OCI-LY1 (cell line): ENCODE measurements around the gene ACBD3.

Experiments used
- H2AFZ ChIP-seq: fragments of 200-600 bp; sonication (generic), shearing (Covaris generic); 2 replicates; pipeline ENCODE4 v1.6.0; 2014; ENCODE audit warnings: antibody characterized with exemption, mild to moderate bottlenecking, low read length
- H3F3A ChIP-seq: fragments of 200-600 bp; sonication (generic), shearing (Covaris generic); 2 replicates; pipeline ENCODE4 v1.6.0; 2014; ENCODE audit warnings: mild to moderate bottlenecking, antibody characterized with exemption, low read length, moderate library complexity; ENCODE audit not compliant: insufficient read depth
- H3K27ac ChIP-seq: fragments of 200-600 bp; sonication (generic); 2 replicates; pipeline ENCODE4 v1.5.1; 2014; ENCODE audit warnings: low read length, mixed run types, mild to moderate bottlenecking, low read depth; ENCODE audit not compliant: poor library complexity, severe bottlenecking
- H3K27me3 ChIP-seq: fragments of 200-600 bp; sonication (generic); 2 replicates; pipeline ENCODE4 v1.6.0; 2014; ENCODE audit warnings: antibody characterized with exemption, mild to moderate bottlenecking, low read length, moderate library complexity; ENCODE audit not compliant: insufficient read depth
- H3K36me3 ChIP-seq: fragments of 200-600 bp; sonication (generic); 2 replicates; pipeline ENCODE4 v1.6.1; 2014; ENCODE audit warnings: mild to moderate bottlenecking, antibody characterized with exemption, low read length, moderate library complexity, mixed read lengths; ENCODE audit not compliant: insufficient read depth
- H3K4me1 ChIP-seq: fragments of 200-600 bp; sonication (generic); 2 replicates; pipeline ENCODE4 v1.5.1; 2014; ENCODE audit warnings: mild to moderate bottlenecking, low read length, moderate library complexity; ENCODE audit not compliant: insufficient read depth, severe bottlenecking
- H3K4me2 ChIP-seq: fragments of 200-600 bp; sonication (generic), shearing (Covaris generic); 2 replicates; pipeline ENCODE4 v1.6.1; 2014; ENCODE audit warnings: low read length
- H3K4me3 ChIP-seq: fragments of 200-600 bp; sonication (generic); 2 replicates; pipeline ENCODE4 v1.5.1; 2014; ENCODE audit warnings: low read length, low read depth, mild to moderate bottlenecking, mixed read lengths; ENCODE audit not compliant: poor library complexity, severe bottlenecking
- H3K79me2 ChIP-seq: fragments of 200-600 bp; shearing (Covaris generic); 2 replicates; pipeline ENCODE4 v1.6.1; 2016; ENCODE audit warnings: mixed run types, low read length, mixed read lengths; ENCODE audit not compliant: insufficient read depth
- H3K9ac ChIP-seq: fragments of 200-600 bp; sonication (generic), shearing (Covaris generic); 2 replicates; pipeline ENCODE4 v1.6.1; 2014; ENCODE audit warnings: mild to moderate bottlenecking, low read length, mixed read lengths
- H3K9me2 ChIP-seq: fragments of 200-600 bp; sonication (generic), shearing (Covaris generic); 2 replicates; pipeline ENCODE4 v1.6.1; 2014; ENCODE audit warnings: low read depth, mild to moderate bottlenecking, low read length, mixed read lengths
- H3K9me3 ChIP-seq: fragments of 200-600 bp; shearing (Covaris generic); 2 replicates; pipeline ENCODE4 v1.6.1; 2014; ENCODE audit warnings: low read length, mixed read lengths
- H4K20me1 ChIP-seq: fragments of 200-600 bp; sonication (generic), shearing (Covaris generic); 2 replicates; pipeline ENCODE4 v1.6.0; 2016; ENCODE audit warnings: mild to moderate bottlenecking, low read length; ENCODE audit not compliant: insufficient read depth
- CTCF ChIP-seq: fragments of 200-600 bp; sonication (generic), shearing (Covaris generic); IDR thresholded peaks from 2 replicates; pipeline ENCODE4 v1.5.1; 2017; ENCODE audit warnings: mild to moderate bottlenecking, antibody characterized with exemption, low read length, moderate library complexity, mixed read lengths
- EZH2 ChIP-seq: fragments of 200-600 bp; sonication (generic), shearing (Covaris generic); IDR thresholded peaks from 2 replicates; pipeline ENCODE4 v1.8.0; 2017; ENCODE audit warnings: borderline replicate concordance, mixed run types, mild to moderate bottlenecking, antibody characterized with exemption, low read length, moderate library complexity, mixed read lengths

Gene ACBD3

GRCh38 chr1:226211181-226211821 is 24.8 kb upstream of the ACBD3 start:
- Histone ChIP-seq H3K36me3 (no peaks in the 10 kb centered on the region), H3K4me1 (no peaks in the 10 kb centered on the region), H3K4me3 (no peak overlapping the region), H3K9ac (no peak overlapping the region), H3F3A (no peaks in the 10 kb centered on the region), H3K4me2 (no peak overlapping the region), H3K27ac (no peak overlapping the region), H3K27me3 (peaks cover 9% of the 10 kb centered on the region; the same call in 1 of the 2 replicates), H3K9me3 (no peaks in the 10 kb centered on the region), H3K9me2 (no peaks in the 10 kb centered on the region), H3K79me2 (no peaks in the 10 kb centered on the region), H4K20me1 (no peaks in the 10 kb centered on the region), H2AFZ (no peak overlapping the region)
- no peak for TF ChIP-seq EZH2
- no peak for TF ChIP-seq CTCF

- H3K27ac ChIP-seq = no peak overlapping the region
- no peak overlapping the region for H3K4me3 ChIP-seq
- no peak overlapping the region for H2AFZ ChIP-seq
- H3F3A ChIP-seq = no peaks in the 10 kb centered on the region
- no peaks in the 10 kb centered on the region for H3K79me2 ChIP-seq
- no peaks in the 10 kb centered on the region for H3K36me3 ChIP-seq
- H3K27me3 ChIP-seq = peaks cover 9% of the 10 kb centered on the region; the same call in 1 of the 2 replicates
- no peak overlapping the region for H3K4me2 ChIP-seq
- H4K20me1 ChIP-seq = no peaks in the 10 kb centered on the region
- H3K9ac ChIP-seq = no peak overlapping the region
- no peaks in the 10 kb centered on the region for H3K4me1 ChIP-seq
- H3K9me3 ChIP-seq = no peaks in the 10 kb centered on the region
- no peaks in the 10 kb centered on the region for H3K9me2 ChIP-seq
- TF ChIP-seq EZH2 (no peak), CTCF (no peak)
Observed at GRCh38 chr1:226210571-226211176, 24.1 kb upstream of the ACBD3 start.

GRCh38 chr1:226209307-226210059 is 22.9 kb upstream of the ACBD3 start:
- H2AFZ ChIP-seq = no peak overlapping the region
- peaks cover 9% of the 10 kb centered on the region; the same call in 1 of the 2 replicates for H3K27me3 ChIP-seq
- H4K20me1 ChIP-seq = no peaks in the 10 kb centered on the region
- H3K36me3 ChIP-seq = no peaks in the 10 kb centered on the region
- no peaks in the 10 kb centered on the region for H3K9me2 ChIP-seq
- H3K4me2 ChIP-seq = no peak overlapping the region
- no peak overlapping the region for H3K4me3 ChIP-seq
- H3K9me3 ChIP-seq = no peaks in the 10 kb centered on the region
- TF ChIP-seq CTCF (no peak), EZH2 (no peak)
- H3F3A ChIP-seq = no peaks in the 10 kb centered on the region
- H3K4me1 ChIP-seq = no peaks in the 10 kb centered on the region
- H3K27ac ChIP-seq = no peak overlapping the region
- no peak overlapping the region for H3K9ac ChIP-seq
- no peaks in the 10 kb centered on the region for H3K79me2 ChIP-seq
